HEK293 (cell line): ENCODE data around the gene TRIM46.

ENCODE experiments used
- CTCF ChIP-seq: fragments of 450-650 bp; formaldehyde crosslinking; IDR thresholded peaks from 2 replicates; pipeline ENCODE4 v1.5.1; 2016; ENCODE audit warnings: missing biosample characterization, missing genetic modification characterization
- ZBTB11 ChIP-seq: fragments of 450-650 bp; formaldehyde crosslinking; conservative IDR thresholded peaks from 2 replicates; pipeline ENCODE4 v1.5.1; 2016; ENCODE audit warnings: low read depth, missing biosample characterization, missing genetic modification characterization
- ZNF24 ChIP-seq: fragments of 450-650 bp; formaldehyde crosslinking; IDR thresholded peaks from 2 replicates; pipeline ENCODE4 v1.5.1; 2016; ENCODE audit warnings: missing biosample characterization, missing genetic modification characterization
- ZNF423 ChIP-seq: fragments of 450-650 bp; formaldehyde crosslinking; IDR thresholded peaks from 2 replicates; pipeline ENCODE4 v1.5.1; 2016; ENCODE audit warnings: missing biosample characterization, missing genetic modification characterization
- ZNF571 ChIP-seq: fragments of 450-650 bp; formaldehyde crosslinking; IDR thresholded peaks from 2 replicates; pipeline ENCODE4 v1.5.0; 2017; ENCODE audit warnings: missing biosample characterization, missing genetic modification characterization

- TF ChIP-seq ZNF571 (no peak), ZNF423 (tag by site-specific recombination) (no peak), ZBTB11 (tag by site-specific recombination) (no peak), ZNF24 (tag by site-specific recombination) (no peak), CTCF (tag by site-specific recombination) (no peak)
These were observed 28.5 kb downstream of the TRIM46 start for GRCh38 chr1:155202198-155202597.
